Measurements from ENCODE around the gene EID2.

The EID2 gene, protein sequence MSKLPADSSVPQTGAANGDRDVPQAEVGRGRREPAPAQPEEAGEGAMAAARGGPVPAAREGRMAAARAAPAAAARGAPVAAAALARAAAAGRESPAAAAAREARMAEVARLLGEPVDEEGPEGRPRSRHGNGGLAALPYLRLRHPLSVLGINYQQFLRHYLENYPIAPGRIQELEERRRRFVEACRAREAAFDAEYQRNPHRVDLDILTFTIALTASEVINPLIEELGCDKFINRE

DNA sequence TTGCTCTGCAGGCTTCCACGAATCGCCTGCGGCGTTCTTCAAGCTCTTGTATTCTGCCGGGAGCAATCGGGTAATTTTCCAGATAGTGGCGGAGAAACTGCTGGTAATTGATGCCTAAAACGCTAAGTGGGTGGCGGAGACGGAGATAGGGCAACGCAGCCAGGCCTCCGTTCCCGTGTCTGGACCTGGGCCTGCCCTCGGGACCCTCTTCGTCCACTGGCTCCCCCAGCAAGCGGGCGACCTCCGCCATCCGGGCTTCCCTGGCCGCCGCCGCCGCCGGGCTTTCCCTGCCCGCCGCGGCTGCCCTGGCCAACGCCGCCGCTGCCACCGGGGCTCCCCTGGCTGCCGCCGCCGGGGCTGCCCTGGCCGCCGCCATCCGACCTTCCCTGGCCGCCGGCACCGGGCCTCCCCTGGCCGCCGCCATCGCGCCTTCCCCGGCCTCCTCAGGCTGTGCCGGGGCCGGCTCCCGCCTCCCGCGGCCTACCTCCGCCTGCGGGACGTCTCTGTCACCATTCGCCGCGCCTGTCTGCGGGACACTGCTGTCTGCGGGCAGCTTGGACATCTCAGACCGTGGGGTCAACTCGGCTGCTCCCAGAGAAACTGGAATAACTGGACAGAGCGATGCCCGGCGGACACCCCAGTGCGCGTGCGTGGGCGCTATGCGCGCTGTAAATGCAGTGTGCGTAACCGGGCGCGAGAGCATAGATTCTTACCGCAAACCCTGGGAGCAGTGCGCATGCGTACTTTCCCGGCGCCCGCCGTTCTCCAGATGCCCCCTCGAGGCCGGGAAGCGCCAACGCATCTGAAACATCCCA, at the start of gene EID2:
Gene EID2, minus strand, starts transcription at position 644 of the 815 bp plus-strand sequence. Its CDS starts 82 bp downstream, at position 562.
- in situ Hi-C loops (cut with HindIII; ENCODE audit: low pct_ligation_motif_present, low sequenced_read_pairs): no loop called here
- Histone ChIP-seq H3K4me3 (ENCODE audit: low read depth, low read length) (peak within 1 kb of the TSS; percentile 86), H3K27ac (peak within 1 kb of the TSS; percentile 60), H3K27me3 (replicated peaks) (no peaks in the 10 kb centered on the region), H3K36me3 (replicated peaks) (no peaks in the 10 kb centered on the region)
- peak; percentile 88 for TF ChIP-seq CTCF (IDR thresholded peaks at IDR 0.05; ENCODE audit: low read depth, low read length, missing control alignments)
- DNase-seq: peak; percentile 87

DNA sequence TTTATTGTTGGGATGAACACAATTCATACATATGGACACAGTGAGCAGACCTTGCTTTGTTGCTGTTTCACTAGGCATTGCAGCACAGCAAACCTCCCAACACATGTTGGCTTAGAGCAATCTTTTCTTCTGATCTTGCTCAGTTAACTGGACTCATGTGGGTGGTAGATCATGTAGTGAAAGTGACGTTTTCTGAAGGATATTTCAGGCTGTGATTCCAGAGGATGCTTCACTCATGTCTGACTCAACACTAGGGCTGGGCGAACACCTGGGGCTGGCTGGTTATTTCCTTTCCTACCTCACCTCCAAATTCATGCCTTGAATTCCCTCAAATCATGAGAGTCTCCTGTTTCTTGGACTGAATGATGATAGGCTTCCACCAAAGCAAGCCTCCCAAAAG, 48.1 kb upstream of the EID2 start:
- no peak for TF ChIP-seq CTCF (IDR thresholded peaks at IDR 0.05; ENCODE audit: low read depth, low read length, missing control alignments)
- in situ Hi-C loops (cut with HindIII; ENCODE audit: low pct_ligation_motif_present, low sequenced_read_pairs): no loop called here
- Histone ChIP-seq H3K27ac (no peak overlapping the region), H3K4me3 (ENCODE audit: low read depth, low read length) (no peak overlapping the region), H3K36me3 (replicated peaks) (no peaks in the 10 kb centered on the region), H3K27me3 (replicated peaks) (no peaks in the 10 kb centered on the region)
- no peak for DNase-seq

GRCh38 chr19:39587496-39587895, 47.5 kb upstream of the EID2 start:
- Histone ChIP-seq H3K4me3 (ENCODE audit: low read depth, low read length) (no peak overlapping the region), H3K36me3 (replicated peaks) (no peaks in the 10 kb centered on the region), H3K27me3 (replicated peaks) (no peaks in the 10 kb centered on the region), H3K27ac (no peak overlapping the region)
- no peak for TF ChIP-seq CTCF (IDR thresholded peaks at IDR 0.05; ENCODE audit: low read depth, low read length, missing control alignments)
- DNase-seq: no peak
- in situ Hi-C loops (cut with HindIII; ENCODE audit: low pct_ligation_motif_present, low sequenced_read_pairs): no loop called here

- in situ Hi-C loops (cut with HindIII; ENCODE audit: low pct_ligation_motif_present, low sequenced_read_pairs): no loop called here
- Histone ChIP-seq H3K27me3 (replicated peaks) (no peaks in the 10 kb centered on the region), H3K27ac (no peak overlapping the region), H3K4me3 (ENCODE audit: low read depth, low read length) (no peak overlapping the region), H3K36me3 (replicated peaks) (no peaks in the 10 kb centered on the region)
- no peak for DNase-seq
- no peak for TF ChIP-seq CTCF (IDR thresholded peaks at IDR 0.05; ENCODE audit: low read depth, low read length, missing control alignments)
Measured at GRCh38 chr19:39582891-39583625, 43.1 kb upstream of the EID2 start.

GRCh38 chr19:39582442-39582841, 42.5 kb upstream of the EID2 start:
- no peak for DNase-seq
- no peak overlapping the region for H3K4me3 ChIP-seq (ENCODE audit: low read depth, low read length)
- no peaks in the 10 kb centered on the region for H3K36me3 ChIP-seq (replicated peaks)
- no peak for TF ChIP-seq CTCF (IDR thresholded peaks at IDR 0.05; ENCODE audit: low read depth, low read length, missing control alignments)
- H3K27ac ChIP-seq: no peak overlapping the region
- H3K27me3 ChIP-seq (replicated peaks): no peaks in the 10 kb centered on the region
- in situ Hi-C loops (cut with HindIII; ENCODE audit: low pct_ligation_motif_present, low sequenced_read_pairs): no loop called here
